HG03442 (cell line): ENCODE results near the gene FAM171A1.
"Not testable (repeated sequence)": the region's sequence is repeated elsewhere in the genome, so short reads cannot be mapped to it uniquely, and the experiment has no call there.

Source experiments
- ATAC-seq: cut with Tn5 transposase; IDR thresholded peaks from one replicate; pipeline ENCODE4 v1.9.1; 2021; ENCODE audit warnings: mild to moderate bottlenecking, moderate library complexity; ENCODE audit not compliant: unreplicated experiment

The FAM171A1 gene

DNA sequence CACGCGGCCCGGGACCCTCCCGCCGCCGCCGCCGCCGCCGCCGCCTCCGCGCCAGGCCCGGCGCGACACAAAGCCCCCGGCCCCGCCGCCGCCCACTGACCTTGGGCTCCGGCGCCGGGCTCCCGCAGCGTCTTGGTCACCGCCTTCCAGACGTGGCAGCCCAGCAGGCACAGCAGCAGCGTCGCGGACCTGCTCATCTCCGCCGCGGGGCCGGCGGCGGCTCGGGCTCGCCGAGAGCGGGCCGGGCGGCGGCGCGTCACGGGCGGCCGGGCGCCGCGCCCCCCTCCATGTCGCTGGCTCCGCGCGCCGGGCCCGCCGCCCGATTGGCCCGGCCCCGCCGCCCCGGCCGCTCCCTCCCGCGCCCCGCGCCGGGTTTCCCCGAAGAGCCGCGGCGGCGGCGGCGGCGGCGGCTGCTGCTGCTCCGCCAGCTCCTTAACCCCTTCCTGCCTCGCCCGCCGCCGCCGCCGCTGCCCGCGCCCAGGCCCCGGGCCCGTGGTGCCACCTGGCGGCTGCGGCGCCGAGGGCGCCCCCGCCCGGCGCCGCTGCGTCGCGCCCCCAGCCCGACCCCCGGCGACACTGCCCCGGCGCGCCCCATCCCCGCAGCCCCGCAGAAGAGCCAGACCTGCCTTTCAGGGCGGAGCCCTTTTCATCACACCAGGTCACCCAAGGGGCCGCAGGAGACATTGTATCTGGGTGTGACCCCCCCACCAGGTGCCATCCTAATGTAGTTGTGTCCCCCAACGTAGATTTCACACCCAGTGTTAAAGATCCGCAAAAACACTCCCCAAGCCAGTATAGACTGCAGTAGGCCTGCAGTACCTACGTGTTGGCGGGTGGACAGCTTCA lies at the start of gene FAM171A1:
Gene FAM171A1 (minus strand): TSS at position 434 of the 846 bp plus-strand sequence. CDS start 237 bp downstream, at position 197.
- no peak for ATAC-seq

DNA sequence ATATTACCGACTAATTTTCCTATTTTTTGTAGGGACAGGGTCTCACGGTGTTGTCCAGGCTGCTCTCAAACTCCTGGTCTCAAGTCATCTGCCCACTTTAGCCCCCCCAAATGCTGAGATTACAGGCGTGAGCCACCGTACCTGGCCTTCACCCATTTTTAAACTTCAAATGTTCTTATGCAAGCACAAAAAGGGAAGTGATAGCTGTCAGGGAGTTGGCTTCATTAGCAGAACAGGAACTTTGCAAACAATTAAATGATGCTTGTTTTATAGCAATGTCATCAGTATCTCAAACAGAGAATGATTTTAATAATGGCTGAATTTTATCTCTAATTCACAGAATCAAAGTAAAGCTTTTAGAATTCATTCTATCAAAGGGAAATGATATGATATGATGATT lies 49.8 kb upstream of the FAM171A1 start:
- no peak for ATAC-seq

DNA sequence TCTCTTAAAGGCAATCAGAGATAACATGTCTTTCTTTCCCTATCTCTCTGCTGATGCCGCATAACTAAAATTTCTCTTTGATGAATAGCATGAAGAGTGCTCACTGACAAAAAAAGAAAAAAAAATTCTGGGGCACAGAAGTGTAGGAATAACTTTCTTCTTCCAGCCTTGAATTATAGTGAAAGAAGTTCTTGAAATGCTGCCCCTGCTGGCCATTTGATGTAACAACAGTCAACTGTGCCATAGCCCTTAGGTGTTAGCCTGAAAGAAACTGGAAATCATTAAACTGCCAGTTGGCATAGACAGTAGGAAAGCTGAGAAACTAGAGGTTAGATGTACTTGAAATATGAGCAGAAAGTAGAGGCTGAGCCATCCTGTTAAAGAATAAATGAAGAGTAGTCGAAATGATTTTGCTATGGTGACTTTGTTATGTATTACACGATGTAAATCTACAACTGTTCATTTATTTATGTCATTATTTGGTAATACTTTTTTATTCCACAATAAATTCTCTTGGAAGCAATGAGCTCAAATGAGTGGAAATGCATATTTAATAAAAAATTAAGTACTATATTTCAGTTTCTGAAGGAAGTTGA lies 48.3 kb upstream of the FAM171A1 start:
- ATAC-seq, result no peak

GRCh38 chr10:15416034-15416433 lies 44.9 kb upstream of the FAM171A1 start:
- ATAC-seq, result no peak

GRCh38 chr10:15411010-15411409 lies 39.9 kb upstream of the FAM171A1 start:
- ATAC-seq, result no peak

- ATAC-seq, result not testable (repeated sequence)
These were observed 38.3 kb upstream of the FAM171A1 start for GRCh38 chr10:15409350-15409749.

- no peak for ATAC-seq
These were observed 37.5 kb upstream of the FAM171A1 start for GRCh38 chr10:15408557-15408956.

- no peak for ATAC-seq
These were observed 34.2 kb upstream of the FAM171A1 start for GRCh38 chr10:15405319-15405718.

GRCh38 chr10:15401382-15401781 lies 30.3 kb upstream of the FAM171A1 start:
- no peak for ATAC-seq

DNA sequence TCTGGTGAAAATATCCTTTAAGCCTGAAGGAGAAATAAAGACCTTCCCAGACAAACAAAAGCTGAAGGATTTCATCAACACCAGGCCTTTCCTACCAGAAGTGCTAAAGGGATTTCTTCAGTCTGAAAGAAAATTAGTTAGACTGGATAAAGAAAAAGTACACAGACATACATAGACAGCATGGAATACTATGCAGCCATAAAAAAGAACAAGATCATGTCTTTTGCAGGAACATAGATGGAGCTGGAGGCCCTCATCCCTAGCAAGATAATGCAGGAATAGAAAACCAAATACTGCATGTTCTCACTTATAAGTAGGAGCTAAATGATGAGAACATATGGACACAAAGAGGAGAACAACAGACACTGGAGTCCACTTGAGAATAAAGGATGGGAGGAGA lies 29.4 kb upstream of the FAM171A1 start:
- not testable (repeated sequence) for ATAC-seq

DNA sequence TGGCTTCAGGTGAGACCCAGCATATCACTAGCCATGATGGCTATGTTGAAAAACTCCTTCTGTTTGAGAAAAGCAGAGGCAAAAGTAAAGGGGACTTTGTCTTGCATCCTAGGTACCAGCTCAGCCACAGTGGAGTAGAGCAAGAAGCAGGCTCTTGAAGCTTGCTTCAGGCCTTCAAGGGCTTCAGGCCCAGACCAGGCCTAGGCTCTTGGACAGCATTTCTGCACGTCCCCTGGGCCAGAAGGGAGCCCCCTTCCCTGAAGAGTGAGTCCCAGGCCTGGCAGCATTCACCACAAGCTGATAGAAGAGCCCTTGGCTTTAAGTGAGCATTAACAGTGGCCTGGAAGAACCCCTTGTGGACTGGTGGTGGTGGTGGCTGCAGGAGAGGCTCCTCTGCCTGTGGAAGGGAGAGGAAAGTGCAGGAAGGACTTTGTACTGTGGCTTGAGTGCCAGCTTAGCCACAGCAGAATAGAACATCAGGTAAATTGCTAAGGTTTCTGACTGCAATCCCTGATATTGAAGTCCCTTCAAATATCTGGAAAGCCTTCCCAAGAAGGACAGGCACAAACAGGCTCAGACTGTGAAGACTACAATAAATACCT lies 28.1 kb upstream of the FAM171A1 start:
- no peak for ATAC-seq

GRCh38 chr10:15395935-15396334 lies 24.8 kb upstream of the FAM171A1 start:
- no peak for ATAC-seq

GRCh38 chr10:15393139-15393825 lies 22.2 kb upstream of the FAM171A1 start:
- ATAC-seq, result no peak

DNA sequence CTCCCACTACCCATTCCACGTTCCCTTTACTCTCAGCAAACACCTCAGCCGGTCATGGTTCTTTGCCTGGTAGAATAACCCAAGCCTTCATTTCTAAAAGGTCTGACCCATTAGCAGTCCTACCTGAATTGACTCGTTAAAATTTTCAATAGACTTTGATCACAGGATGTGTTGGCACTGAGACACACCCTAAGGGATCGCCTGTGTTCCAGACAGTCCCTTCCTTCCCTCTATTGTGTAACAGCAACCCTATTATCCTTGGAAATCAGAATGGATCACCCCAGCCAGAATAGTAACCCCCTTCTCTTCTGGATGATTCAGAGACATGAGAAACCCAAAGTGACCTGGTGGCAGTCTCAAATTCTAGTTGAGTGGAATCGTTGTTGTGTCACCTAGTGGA lies 20.4 kb upstream of the FAM171A1 start:
- no peak for ATAC-seq

DNA sequence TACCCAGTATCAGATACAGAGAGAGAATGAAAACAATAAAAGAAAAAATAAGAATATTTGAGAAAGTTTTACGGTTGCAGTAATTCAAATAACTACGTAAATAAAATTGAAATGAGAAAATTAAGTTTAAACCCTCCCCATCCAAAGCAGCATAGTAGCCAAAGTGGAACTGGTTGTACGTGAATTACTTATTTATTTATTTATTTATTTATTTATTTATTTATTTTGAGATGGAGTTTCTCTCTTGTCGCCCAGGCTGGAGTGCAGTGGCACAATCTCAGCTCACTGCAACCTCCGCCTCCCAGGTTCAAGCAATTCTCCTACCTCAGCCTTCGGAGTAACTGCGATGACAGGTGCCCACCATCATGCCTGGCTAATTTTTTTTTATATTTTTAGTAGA lies 17.1 kb upstream of the FAM171A1 start:
- not testable (repeated sequence) for ATAC-seq

DNA sequence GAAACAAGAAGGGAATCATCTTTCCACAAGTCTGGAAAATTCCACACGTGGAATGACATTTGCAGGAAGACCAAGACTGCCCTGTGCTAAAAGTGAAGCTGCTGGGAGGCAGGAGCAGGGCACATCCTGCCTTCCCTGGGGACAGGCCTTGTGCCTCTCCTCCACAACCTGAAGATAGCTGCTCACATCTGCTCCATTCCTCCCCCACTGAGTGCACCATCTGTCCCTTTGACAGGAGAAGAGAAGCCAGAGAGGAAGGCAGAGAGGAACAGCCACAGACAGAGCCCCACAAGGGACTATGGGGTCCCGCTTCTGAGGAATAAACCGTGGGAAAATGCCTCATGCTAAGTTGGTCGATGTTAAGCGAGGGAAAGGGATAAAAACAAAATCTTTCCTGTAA lies 15.9 kb upstream of the FAM171A1 start:
- ATAC-seq, result no peak

GRCh38 chr10:15385552-15386455 lies 14.7 kb upstream of the FAM171A1 start:
- no peak for ATAC-seq

DNA sequence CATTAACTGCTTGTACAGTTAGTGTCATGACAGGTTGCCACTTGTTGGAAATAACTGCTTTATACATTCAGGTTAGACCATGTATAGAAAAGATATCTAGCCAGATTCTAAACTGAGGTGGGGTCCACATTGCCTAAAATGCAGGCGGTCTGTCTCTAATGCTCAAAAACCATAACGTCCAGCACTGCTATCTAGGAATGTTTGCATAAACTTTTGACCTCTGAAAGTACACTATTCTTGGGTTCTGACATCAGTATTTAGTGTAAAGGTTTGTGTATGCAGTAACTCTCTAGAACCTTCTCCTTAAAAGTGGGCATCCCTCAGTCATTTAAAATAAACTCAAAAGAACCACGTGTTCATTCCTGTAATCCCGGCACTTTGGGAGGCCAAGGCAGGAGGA lies 10.3 kb upstream of the FAM171A1 start:
- no peak for ATAC-seq

DNA sequence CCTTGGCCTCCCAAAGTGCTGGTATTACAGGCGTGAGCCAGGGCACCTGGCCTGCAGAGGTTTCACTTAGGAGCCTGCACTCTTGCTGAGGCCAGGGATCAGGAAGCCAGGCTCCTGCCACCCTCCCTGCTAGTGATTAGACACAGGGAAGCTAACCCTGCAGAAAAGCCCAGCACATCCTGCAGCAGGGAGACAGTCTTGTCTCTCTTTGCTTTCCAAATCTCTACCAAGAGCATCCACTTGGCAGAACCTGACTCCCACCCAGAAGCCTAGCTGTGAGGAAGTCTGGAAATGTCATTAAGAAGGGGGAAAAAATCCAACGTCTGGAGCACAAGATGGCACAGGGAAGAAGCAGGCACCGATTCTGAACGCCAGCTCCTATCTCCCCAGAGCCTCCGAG lies 8.0 kb upstream of the FAM171A1 start:
- ATAC-seq, result no peak

- no peak for ATAC-seq
These were observed 7.5 kb upstream of the FAM171A1 start for GRCh38 chr10:15378569-15378968.
